Left lung (tissue), 10 donors: Measurements from ENCODE around the gene GPR15LG. TPM values are rescaled to one million over a fixed set of nuclear protein-coding genes. Genes with fewer than 3 reads are reported as not detected.
A peak's percentile ranks its signal among the peaks of the same experiment; 100 is the strongest.

Source experiments
- ATAC-seq: fragments of 200-7000 bp; cut with Tn5 transposase; one replicate; pipeline ENCODE4 v1.9.1; 2020; ENCODE audit warnings: moderate library complexity
- DNase-seq, 4 donors: peaks; one replicate each; pipeline ENCODE4 v3.0.0-alpha.2; 2013 to 2020
- H3K27ac ChIP-seq, 2 donors: fragments of 200-600 bp; sonication (generic) in 1 of 2; one replicate each; pipeline versions ENCODE4 v1.5.0 to v1.8.0; 2020 to 2021
- H3K27me3 ChIP-seq, 2 donors: fragments of 200-600 bp; sonication (generic) in 1 of 2; one replicate each; pipeline versions ENCODE4 v1.5.0 to v1.8.0; 2020 to 2021
- H3K36me3 ChIP-seq, 2 donors: fragments of 200-600 bp; sonication (generic) in 1 of 2; one replicate each; pipeline versions ENCODE4 v1.5.0 to v1.8.0; 2020 to 2021
- H3K4me1 ChIP-seq, 2 donors: fragments of 200-600 bp; one replicate each; pipeline ENCODE4 v1.8.0; 2021
- H3K4me3 ChIP-seq, 2 donors: fragments of 200-600 bp; sonication (generic) in 1 of 2; one replicate each; pipeline versions ENCODE4 v1.5.0 to v1.8.0; 2020 to 2021; ENCODE audit warnings: mild to moderate bottlenecking in 1 of 2
- H3K9me3 ChIP-seq, 2 donors: fragments of 200-600 bp; sonication (generic) in 1 of 2; one replicate each; pipeline versions ENCODE4 v1.5.0 to v1.8.0; 2020 to 2021
- CTCF ChIP-seq, 2 donors: fragments of 200-600 bp; sonication (generic) in 1 of 2; IDR thresholded peaks; one replicate each; pipeline versions ENCODE4 v1.5.0 to v1.8.0; 2021; ENCODE audit warnings: antibody characterized with exemption in 2 of 2
- intact Hi-C, 2 donors: fragments of 100-400 bp; cut with DNase I; formaldehyde crosslinking; loops; one replicate each; pipeline versions ENCODE4 v1.11.2 to v1.14.2; 2022
- polyA plus RNA-seq, 6 donors: library from polyadenylated mRNA; unstranded; fragments of 120-200 nt; gene quantifications; one replicate each; pipeline ENCODE4 v1.2.1, GENCODE V29; 2013; ENCODE audit not compliant: insufficient read length in 6 of 6
- total RNA-seq, 2 donors: library from RNA; stranded (reverse); fragmentation: NEBNext Ultra II Directional; extraction: Animal tissue kit (Norgen Biotek cat#: 25700); gene quantifications; one replicate each; pipeline ENCODE4 v1.2.1, GENCODE V29; 2021
- donor health status: DM: no; HTN: yes; CAD: no.
- donor health status: DM: no; HTN: no; CAD: no.

GPR15LG gene
- total and polyA plus RNA-seq, 8 donors, result not detected

- peak in 1 of 4 donors; percentile 39 for DNase-seq
- peaks cover 0 to 39% of the 10 kb centered on the region in 2 donors for H3K36me3 ChIP-seq
- no peak overlapping the region for H3K4me3 ChIP-seq
- peak overlapping the region in 1 of 2 donors; percentile 50 for H3K27ac ChIP-seq
- ATAC-seq, result peak; percentile 40
- H3K9me3 ChIP-seq, result no peaks in the 10 kb centered on the region
- no peak for TF ChIP-seq CTCF (IDR thresholded peaks at IDR 0.05)
- H3K4me1 ChIP-seq, result peaks cover 0 to 21% of the 10 kb centered on the region in 2 donors
- intact Hi-C loops, result no loop called here
- peaks cover 0 to 10% of the 10 kb centered on the region in 2 donors for H3K27me3 ChIP-seq
These were observed 16.8 kb upstream of the GPR15LG start for GRCh38 chr10:84156768-84157167.

- TF ChIP-seq CTCF (IDR thresholded peaks at IDR 0.05), result no peak
- intact Hi-C loops, result no loop called here
- no peaks in the 10 kb centered on the region for H3K9me3 ChIP-seq
- H3K4me3 ChIP-seq, result no peak overlapping the region
- no peak overlapping the region for H3K27ac ChIP-seq
- peaks cover 0 to 26% of the 10 kb centered on the region in 2 donors for H3K36me3 ChIP-seq
- ATAC-seq, result no peak
- H3K27me3 ChIP-seq, result peaks cover 0 to 23% of the 10 kb centered on the region in 2 donors
- no peak for DNase-seq
- H3K4me1 ChIP-seq, result peaks cover 0 to 21% of the 10 kb centered on the region in 2 donors
These were observed 15.5 kb upstream of the GPR15LG start for GRCh38 chr10:84158061-84158460.

GRCh38 chr10:84158550-84158949 is 15.1 kb upstream of the GPR15LG start:
- no peak overlapping the region for H3K27ac ChIP-seq

GRCh38 chr10:84159076-84159685 is 14.4 kb upstream of the GPR15LG start:
- DNase-seq, result no peak

More at GRCh38 chr10:84158550-84158949, 15.1 kb upstream of the GPR15LG start:
- ATAC-seq (no peak), DNase-seq (no peak)
- H3K9me3 ChIP-seq, result no peaks in the 10 kb centered on the region
- H3K4me1 ChIP-seq, result peaks cover 0 to 21% of the 10 kb centered on the region in 2 donors
- intact Hi-C loops, result no loop called here
- peaks cover 0 to 21% of the 10 kb centered on the region in 2 donors for H3K36me3 ChIP-seq
- no peak for TF ChIP-seq CTCF (IDR thresholded peaks at IDR 0.05)
- H3K27me3 ChIP-seq, result peaks cover 0 to 27% of the 10 kb centered on the region in 2 donors
- no peak overlapping the region for H3K4me3 ChIP-seq

More at GRCh38 chr10:84159076-84159685, 14.4 kb upstream of the GPR15LG start:
- intact Hi-C loops, result no loop called here
- no peaks in the 10 kb centered on the region for H3K9me3 ChIP-seq
- TF ChIP-seq CTCF (IDR thresholded peaks at IDR 0.05), result no peak
- ATAC-seq, result no peak
- H3K36me3 ChIP-seq, result peaks cover 0 to 15% of the 10 kb centered on the region in 2 donors
- H3K27me3 ChIP-seq, result peaks cover 0 to 33% of the 10 kb centered on the region in 2 donors
- no peak overlapping the region for H3K4me3 ChIP-seq
- peaks cover 0 to 21% of the 10 kb centered on the region in 2 donors for H3K4me1 ChIP-seq
- no peak overlapping the region for H3K27ac ChIP-seq
